HG02973 (cell line): ENCODE results near the gene CACNA1I.

ENCODE experiments used
- ATAC-seq: cut with Tn5 transposase; IDR thresholded peaks from one replicate; pipeline ENCODE4 v1.9.1; 2021; ENCODE audit warnings: moderate library complexity; ENCODE audit not compliant: unreplicated experiment

The CACNA1I gene

DNA sequence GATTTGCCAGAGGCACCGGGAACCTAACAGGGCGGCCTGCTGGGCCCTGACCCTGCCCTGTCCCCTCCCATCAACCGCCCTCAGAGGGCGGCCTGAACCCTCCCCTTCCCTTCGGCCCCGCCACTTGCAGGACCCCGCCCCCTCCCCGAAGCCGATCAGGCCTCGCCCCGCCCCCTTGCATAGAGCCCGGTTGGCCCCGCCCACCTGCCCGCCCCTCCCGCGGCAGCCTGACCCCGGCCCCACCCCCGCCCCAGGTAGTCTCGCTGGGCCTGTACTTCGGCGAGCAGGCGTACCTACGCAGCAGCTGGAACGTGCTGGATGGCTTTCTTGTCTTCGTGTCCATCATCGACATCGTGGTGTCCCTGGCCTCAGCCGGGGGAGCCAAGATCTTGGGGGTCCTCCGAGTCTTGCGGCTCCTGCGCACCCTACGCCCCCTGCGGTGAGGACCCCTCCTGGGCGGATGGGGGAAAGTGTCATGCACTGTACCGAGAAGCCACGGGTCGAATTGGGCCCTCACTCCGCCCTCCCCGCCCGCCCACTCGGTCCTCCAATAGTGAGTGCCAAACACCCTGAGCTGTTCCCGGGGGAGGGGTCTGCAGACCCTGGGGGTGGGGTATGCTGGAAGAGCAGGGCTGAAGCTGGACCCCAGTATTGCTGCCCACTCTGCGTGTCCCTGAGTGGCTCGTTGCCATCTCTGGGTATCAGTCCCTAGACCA is 94.1 kb downstream of the CACNA1I start:
- ATAC-seq: no peak

GRCh38 chr22:39665229-39665628 is 94.7 kb downstream of the CACNA1I start:
- no peak for ATAC-seq

GRCh38 chr22:39665661-39666431 is 95.3 kb downstream of the CACNA1I start:
- ATAC-seq: no peak

- no peak for ATAC-seq
These were observed 95.9 kb downstream of the CACNA1I start for GRCh38 chr22:39666495-39666894.

- no peak for ATAC-seq
These were observed 96.4 kb downstream of the CACNA1I start for GRCh38 chr22:39666926-39667325.

- no peak for ATAC-seq
These were observed 98.9 kb downstream of the CACNA1I start for GRCh38 chr22:39669432-39669831.

- no peak for ATAC-seq
These were observed 101.4 kb downstream of the CACNA1I start for GRCh38 chr22:39671936-39672335.

GRCh38 chr22:39674536-39674935 is 104.0 kb downstream of the CACNA1I start:
- no peak for ATAC-seq

- no peak for ATAC-seq
These were observed 105.4 kb downstream of the CACNA1I start for GRCh38 chr22:39675947-39676346.

DNA sequence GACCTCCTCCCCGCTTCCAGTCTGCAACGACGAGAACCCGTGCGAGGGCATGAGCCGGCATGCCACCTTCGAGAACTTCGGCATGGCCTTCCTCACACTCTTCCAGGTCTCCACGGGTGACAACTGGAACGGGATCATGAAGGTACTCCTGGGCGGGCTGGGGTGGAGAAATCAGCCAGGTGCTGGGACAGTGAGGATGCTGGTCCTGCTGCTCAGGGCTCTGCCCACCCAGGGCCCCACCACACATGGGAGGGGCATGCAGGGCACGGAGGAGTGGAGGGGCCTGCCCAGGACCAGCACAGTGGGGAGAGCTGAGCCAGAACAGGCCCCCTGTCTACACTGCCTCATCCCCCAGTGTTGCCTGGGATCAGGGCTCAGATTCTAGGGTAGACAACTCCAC is 107.4 kb downstream of the CACNA1I start:
- ATAC-seq: no peak

DNA sequence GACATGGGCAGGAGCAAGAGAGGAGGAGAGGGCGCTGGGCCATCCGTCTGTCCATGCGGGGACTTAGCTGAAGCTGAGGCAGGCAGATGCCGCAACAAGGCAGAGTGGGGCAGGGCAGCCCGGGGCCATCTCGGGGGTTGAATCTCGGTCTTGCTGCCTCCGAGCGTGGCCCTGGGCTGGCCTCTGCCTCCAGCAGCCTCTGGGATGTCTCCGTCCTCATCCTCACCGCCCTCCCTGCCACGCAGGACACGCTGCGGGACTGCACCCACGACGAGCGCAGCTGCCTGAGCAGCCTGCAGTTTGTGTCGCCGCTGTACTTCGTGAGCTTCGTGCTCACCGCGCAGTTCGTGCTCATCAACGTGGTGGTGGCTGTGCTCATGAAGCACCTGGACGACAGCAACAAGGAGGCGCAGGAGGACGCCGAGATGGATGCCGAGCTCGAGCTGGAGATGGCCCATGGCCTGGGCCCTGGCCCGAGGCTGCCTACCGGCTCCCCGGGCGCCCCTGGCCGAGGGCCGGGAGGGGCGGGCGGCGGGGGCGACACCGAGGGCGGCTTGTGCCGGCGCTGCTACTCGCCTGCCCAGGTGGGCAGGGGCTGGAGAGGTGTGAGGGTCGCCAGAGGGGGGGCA is 108.4 kb downstream of the CACNA1I start:
- ATAC-seq: no peak

- no peak for ATAC-seq
These were observed 109.1 kb downstream of the CACNA1I start for GRCh38 chr22:39679652-39680051.

DNA sequence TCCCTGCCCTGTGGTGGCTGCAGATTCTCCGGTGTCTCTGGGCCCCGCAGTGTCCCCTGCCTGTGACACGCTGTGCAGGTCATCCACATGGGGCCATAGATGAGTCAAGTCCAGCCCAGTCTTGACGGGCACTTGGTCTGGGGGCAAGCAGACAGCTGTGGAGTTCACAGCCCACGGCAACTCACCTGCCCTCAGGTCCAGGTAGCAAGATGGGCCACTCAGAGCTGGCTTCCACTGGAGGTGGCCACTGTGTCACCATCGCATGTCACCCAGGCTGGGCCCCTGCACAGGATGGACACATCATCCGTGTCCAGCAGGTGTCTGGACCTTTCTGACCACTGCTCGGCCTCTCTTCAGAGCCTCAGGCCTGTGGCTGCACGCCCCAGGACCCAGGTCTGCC is 109.9 kb downstream of the CACNA1I start:
- ATAC-seq: no peak

- no peak for ATAC-seq
These were observed 110.7 kb downstream of the CACNA1I start for GRCh38 chr22:39681038-39681861.

DNA sequence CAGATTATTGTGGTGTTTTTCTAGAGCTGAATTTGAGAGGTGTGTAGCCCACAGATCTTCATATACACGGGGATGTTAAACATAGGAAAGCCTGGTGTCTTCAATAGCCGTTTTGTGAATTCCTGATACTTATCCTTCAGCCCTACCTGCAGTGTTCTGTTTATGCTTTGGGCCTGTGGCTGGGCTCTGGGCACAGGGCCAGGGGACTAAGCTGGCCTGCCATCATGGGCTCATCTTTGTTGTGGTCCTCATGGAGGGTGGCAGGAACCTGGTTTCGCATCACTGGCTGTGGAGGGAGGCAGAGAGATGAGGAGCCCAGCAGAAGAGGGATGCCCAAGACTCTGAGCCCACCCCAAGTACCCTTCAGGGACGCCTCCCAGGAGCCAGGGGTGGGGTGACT is 112.4 kb downstream of the CACNA1I start:
- ATAC-seq: no peak

DNA sequence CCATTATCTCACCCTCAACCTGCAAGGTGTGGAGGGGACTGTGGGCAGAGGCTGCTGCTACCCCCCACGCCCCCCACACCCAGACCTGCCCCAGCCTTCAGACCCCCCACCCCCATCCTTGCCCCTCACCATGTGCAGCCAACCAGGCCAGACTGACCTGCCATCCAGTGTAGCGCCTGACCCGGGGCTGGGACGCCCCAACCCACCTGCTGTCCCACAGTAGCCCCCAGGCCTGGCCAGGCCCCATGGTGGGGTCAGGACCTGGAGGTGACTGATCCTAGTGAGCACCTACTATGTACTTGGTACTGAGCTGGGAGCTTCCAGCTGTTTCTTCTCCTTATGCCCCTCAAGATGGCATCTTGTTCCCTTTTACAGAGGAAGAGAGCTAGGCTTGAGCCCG is 113.1 kb downstream of the CACNA1I start:
- ATAC-seq: no peak

GRCh38 chr22:39684702-39685281 is 114.2 kb downstream of the CACNA1I start:
- no peak for ATAC-seq

DNA sequence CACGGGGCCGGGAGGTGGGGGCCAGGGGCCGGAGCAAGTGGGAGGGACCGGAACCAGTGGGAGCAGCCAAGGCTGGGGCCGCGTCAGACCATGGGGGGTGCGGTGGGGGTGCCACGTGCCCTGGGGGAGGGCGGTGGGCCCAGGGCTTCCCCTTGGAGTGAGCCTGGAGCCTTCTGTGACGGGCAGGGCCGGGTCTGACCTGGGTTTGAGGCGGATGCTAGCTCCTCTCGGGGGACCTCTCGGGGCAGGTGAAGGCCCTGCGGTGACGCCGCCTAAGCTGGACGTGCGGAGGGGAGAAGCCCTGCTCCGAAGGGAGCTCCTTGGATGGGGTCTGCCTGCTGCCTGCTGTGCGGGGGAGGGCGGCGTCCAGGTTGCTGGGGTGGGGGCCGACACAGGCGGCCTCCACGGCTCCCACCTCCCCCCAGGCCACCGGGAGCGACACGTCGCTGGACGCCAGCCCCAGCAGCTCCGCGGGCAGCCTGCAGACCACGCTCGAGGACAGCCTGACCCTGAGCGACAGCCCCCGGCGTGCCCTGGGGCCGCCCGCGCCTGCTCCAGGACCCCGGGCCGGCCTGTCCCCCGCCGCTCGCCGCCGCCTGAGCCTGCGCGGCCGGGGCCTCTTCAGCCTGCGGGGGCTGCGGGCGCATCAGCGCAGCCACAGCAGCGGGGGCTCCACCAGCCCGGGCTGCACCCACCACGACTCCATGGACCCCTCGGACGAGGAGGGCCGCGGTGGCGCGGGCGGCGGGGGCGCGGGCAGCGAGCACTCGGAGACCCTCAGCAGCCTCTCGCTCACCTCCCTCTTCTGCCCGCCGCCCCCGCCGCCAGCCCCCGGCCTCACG is 115.0 kb downstream of the CACNA1I start:
- ATAC-seq: no peak

DNA sequence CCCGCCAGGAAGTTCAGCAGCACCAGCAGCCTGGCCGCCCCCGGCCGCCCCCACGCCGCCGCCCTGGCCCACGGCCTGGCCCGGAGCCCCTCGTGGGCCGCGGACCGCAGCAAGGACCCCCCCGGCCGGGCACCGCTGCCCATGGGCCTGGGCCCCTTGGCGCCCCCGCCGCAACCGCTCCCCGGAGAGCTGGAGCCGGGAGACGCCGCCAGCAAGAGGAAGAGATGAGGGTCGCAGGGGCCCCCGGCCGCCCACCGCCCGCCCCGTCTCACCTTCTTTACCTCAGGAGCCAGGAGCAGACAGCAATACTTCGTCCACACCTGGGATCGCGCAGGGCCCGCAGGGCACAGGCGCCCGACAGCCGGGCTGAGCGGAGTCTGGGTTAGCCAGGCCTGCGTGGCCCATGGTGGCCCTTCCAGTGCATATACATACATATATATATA is 115.6 kb downstream of the CACNA1I start:
- ATAC-seq: no peak
